ENCODE measurements around the gene GJB4.

Gene GJB4

DNA sequence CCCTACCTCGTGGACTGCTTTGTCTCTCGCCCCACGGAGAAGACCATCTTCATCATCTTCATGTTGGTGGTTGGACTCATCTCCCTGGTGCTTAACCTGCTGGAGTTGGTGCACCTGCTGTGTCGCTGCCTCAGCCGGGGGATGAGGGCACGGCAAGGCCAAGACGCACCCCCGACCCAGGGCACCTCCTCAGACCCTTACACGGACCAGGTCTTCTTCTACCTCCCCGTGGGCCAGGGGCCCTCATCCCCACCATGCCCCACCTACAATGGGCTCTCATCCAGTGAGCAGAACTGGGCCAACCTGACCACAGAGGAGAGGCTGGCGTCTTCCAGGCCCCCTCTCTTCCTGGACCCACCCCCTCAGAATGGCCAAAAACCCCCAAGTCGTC is 35.2 kb downstream of the GJB4 start:
- Histone ChIP-seq H3K27me3 (ENCODE audit: control insufficient read depth, low read length) (peaks cover 15% of the 10 kb centered on the region; the same call in 1 of the 2 replicates), H3K4me3 (ENCODE audit: low read length) (no peak overlapping the region), H3F3A (ENCODE audit: control insufficient read depth, insufficient read depth) (no peaks in the 10 kb centered on the region), H3K36me3 (ENCODE audit: control insufficient read depth, low read length) (no peaks in the 10 kb centered on the region), H3K4me2 (ENCODE audit: low read length) (no peak overlapping the region), H4K20me1 (ENCODE audit: control insufficient read depth, insufficient read depth, low read depth, low read length) (no peaks in the 10 kb centered on the region), H3K9me2 (replicated peaks; ENCODE audit: control insufficient read depth, low read length) (no peaks in the 10 kb centered on the region), H3K4me1 (ENCODE audit: control insufficient read depth, low read length) (no peaks in the 10 kb centered on the region), H3K9me3 (ENCODE audit: control insufficient read depth, insufficient read depth, low read length) (no peaks in the 10 kb centered on the region), H3K79me2 (ENCODE audit: control insufficient read depth, low read length) (no peaks in the 10 kb centered on the region), H3K27ac (ENCODE audit: low read depth, low read length) (no peak overlapping the region)
- no peak for TF ChIP-seq EZH2phosphoT487 (IDR thresholded peaks at IDR 0.05; ENCODE audit: borderline replicate concordance, low read length)
- TF ChIP-seq, protein P1, sequence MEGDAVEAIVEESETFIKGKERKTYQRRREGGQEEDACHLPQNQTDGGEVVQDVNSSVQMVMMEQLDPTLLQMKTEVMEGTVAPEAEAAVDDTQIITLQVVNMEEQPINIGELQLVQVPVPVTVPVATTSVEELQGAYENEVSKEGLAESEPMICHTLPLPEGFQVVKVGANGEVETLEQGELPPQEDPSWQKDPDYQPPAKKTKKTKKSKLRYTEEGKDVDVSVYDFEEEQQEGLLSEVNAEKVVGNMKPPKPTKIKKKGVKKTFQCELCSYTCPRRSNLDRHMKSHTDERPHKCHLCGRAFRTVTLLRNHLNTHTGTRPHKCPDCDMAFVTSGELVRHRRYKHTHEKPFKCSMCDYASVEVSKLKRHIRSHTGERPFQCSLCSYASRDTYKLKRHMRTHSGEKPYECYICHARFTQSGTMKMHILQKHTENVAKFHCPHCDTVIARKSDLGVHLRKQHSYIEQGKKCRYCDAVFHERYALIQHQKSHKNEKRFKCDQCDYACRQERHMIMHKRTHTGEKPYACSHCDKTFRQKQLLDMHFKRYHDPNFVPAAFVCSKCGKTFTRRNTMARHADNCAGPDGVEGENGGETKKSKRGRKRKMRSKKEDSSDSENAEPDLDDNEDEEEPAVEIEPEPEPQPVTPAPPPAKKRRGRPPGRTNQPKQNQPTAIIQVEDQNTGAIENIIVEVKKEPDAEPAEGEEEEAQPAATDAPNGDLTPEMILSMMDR (IDR thresholded peaks at IDR 0.05; ENCODE audit: low read depth, low read length, poor library complexity, severe bottlenecking): no peak

DNA sequence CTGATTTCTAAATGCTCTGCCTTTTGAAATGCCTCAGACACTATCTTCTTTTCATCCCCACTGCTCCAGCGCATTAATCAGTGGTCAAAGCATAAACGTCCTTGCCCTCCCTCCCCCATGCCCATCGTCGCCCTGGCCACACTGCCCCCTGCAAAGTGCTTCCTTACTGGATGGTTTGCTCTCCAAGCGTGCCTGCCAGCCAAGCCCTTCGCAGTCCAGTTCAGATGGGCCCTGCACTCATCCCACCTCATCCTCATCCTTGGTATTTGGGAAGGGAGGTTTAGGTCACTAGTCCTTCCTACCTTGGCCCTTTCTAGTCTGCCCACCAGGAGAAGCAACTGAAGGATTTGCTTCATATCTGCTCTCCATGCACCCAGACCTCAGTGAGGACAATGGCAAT is 36.4 kb downstream of the GJB4 start:
- no peaks in the 10 kb centered on the region for H3F3A ChIP-seq (ENCODE audit: control insufficient read depth, insufficient read depth)

DNA sequence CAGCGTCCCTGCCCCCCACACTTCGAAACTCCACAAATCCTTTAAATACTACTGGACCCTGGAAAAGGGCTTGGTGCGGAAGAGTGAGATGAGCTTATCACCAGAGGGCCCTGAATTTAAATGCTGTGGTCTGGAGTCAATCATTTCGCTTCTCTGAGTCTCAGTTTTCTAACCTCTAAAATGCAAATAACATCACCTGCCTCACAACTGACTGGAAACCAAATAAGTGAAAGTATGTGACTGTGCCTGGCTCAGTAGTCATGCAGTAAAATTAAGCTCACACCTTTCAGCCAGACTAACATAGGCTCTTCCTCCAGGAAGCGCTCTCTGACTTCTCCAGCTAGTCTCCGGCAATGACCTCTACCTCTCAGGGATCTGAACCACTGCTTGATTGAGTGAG is 37.5 kb downstream of the GJB4 start:
- Histone ChIP-seq H3K36me3 (ENCODE audit: control insufficient read depth, low read length) (no peaks in the 10 kb centered on the region), H4K20me1 (ENCODE audit: control insufficient read depth, insufficient read depth, low read depth, low read length) (no peaks in the 10 kb centered on the region), H3K4me3 (ENCODE audit: low read length) (no peak overlapping the region), H3K9me3 (ENCODE audit: control insufficient read depth, insufficient read depth, low read length) (no peaks in the 10 kb centered on the region), H3K79me2 (ENCODE audit: control insufficient read depth, low read length) (no peaks in the 10 kb centered on the region), H3K9me2 (replicated peaks; ENCODE audit: control insufficient read depth, low read length) (no peaks in the 10 kb centered on the region), H3F3A (ENCODE audit: control insufficient read depth, insufficient read depth) (no peaks in the 10 kb centered on the region), H3K4me2 (ENCODE audit: low read length) (no peak overlapping the region), H3K4me1 (ENCODE audit: control insufficient read depth, low read length) (no peaks in the 10 kb centered on the region), H3K27me3 (ENCODE audit: control insufficient read depth, low read length) (peaks cover 5% of the 10 kb centered on the region; the same call in 1 of the 2 replicates), H3K27ac (ENCODE audit: low read depth, low read length) (no peak overlapping the region)
- TF ChIP-seq EZH2phosphoT487 (IDR thresholded peaks at IDR 0.05; ENCODE audit: borderline replicate concordance, low read length): no peak
- TF ChIP-seq, protein P1 (IDR thresholded peaks at IDR 0.05; ENCODE audit: low read depth, low read length, poor library complexity, severe bottlenecking): no peak

More for the DNA sequence above, 36.4 kb downstream of the GJB4 start:
- Histone ChIP-seq H4K20me1 (ENCODE audit: control insufficient read depth, insufficient read depth, low read depth, low read length) (no peaks in the 10 kb centered on the region), H3K4me1 (ENCODE audit: control insufficient read depth, low read length) (no peaks in the 10 kb centered on the region), H3K9me2 (replicated peaks; ENCODE audit: control insufficient read depth, low read length) (no peaks in the 10 kb centered on the region), H3K27me3 (ENCODE audit: control insufficient read depth, low read length) (peaks cover 12% of the 10 kb centered on the region; the same call in 1 of the 2 replicates), H3K79me2 (ENCODE audit: control insufficient read depth, low read length) (no peaks in the 10 kb centered on the region), H3K4me3 (ENCODE audit: low read length) (no peak overlapping the region), H3K36me3 (ENCODE audit: control insufficient read depth, low read length) (no peaks in the 10 kb centered on the region), H3K4me2 (ENCODE audit: low read length) (no peak overlapping the region), H3K27ac (ENCODE audit: low read depth, low read length) (no peak overlapping the region), H3K9me3 (ENCODE audit: control insufficient read depth, insufficient read depth, low read length) (no peaks in the 10 kb centered on the region)
- TF ChIP-seq, protein P1 (IDR thresholded peaks at IDR 0.05; ENCODE audit: low read depth, low read length, poor library complexity, severe bottlenecking): no peak
- TF ChIP-seq EZH2phosphoT487 (IDR thresholded peaks at IDR 0.05; ENCODE audit: borderline replicate concordance, low read length): no peak
